ACHN (cell line): ENCODE results near the gene FHIP1B.
A peak's percentile ranks its signal among the peaks of the same experiment; 100 is the strongest.

Experiments used
- DNase-seq: peaks from one replicate; pipeline ENCODE4 v3.0.0-alpha.2; 2015
- in situ Hi-C: cut with HindIII; loops from 2 replicates; pipeline ENCODE4 v1.10.0; 2017; ENCODE audit warnings: low sequenced_read_pairs, low pct_ligation_motif_present, low pct_unique_long_range_greater_than_20kb

The FHIP1B gene

DNA sequence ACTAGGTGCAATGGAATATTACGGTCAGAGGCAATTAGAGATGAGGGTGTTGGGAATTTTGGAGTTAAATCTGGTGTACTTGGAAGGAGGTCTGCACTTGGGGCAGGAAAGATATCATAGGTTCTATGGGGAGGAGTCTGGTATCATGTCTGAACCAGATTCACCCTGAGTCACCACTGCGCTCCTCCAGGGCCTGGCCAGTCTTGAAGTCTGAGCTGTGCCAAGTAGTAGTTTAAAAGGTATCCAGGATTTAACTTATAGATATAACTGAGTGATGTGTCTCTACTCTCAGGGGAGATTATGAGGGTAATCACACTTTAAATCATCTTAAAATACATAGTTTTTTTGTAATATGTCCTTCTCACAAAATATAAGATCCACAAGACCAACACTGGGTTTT, 11.1 kb upstream of the FHIP1B start:
- in situ Hi-C loops = no loop called here
- no peak for DNase-seq

DNA sequence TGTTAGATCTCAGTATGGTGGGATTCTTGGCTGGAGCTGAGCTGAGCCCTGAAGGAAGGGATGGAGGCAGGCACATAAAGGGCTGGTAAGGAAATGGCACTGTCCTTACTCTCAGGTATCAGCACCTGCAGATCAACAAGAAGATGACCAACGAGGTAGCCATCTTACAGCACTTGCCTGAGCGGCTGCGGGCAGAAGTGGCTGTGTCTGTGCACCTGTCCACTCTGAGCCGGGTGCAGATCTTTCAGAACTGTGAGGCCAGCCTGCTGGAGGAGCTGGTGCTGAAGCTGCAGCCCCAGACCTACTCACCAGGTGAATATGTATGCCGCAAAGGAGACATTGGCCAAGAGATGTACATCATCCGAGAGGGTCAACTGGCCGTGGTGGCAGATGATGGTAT, 6.9 kb upstream of the FHIP1B start:
- no peak for DNase-seq
- in situ Hi-C loops = no loop called here

DNA sequence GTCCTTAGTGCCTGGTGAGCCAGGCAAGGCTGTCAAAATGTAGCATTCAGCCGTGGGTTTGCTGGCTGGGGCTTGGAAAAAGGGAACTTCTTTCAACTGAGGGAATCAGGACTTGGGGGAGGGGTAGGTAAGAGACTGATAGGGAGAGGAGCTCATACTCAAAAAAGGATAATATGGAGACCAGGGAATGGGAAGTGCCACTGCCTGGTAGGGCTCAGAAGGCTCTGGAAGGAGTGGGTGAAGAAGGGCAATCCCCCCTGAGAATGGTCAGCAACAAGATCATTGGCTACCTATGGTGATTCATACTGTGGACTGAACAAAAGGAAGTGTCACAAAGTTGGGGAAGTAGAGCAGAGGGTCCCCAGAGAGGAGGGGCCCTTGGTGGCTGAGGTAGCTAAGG, 6.3 kb upstream of the FHIP1B start:
- in situ Hi-C loops = no loop called here
- no peak for DNase-seq

DNA sequence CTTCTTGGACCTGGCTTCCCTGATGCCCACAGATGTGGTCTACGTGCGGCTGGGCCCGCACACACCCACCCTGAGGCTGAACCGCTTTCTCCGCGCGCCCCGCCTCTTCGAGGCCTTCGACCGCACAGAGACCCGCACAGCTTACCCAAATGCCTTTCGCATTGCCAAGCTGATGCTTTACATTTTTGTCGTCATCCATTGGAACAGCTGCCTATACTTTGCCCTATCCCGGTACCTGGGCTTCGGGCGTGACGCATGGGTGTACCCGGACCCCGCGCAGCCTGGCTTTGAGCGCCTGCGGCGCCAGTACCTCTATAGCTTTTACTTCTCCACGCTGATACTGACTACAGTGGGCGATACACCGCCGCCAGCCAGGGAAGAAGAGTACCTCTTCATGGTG, 5.7 kb upstream of the FHIP1B start:
- in situ Hi-C loops = no loop called here
- DNase-seq = no peak

DNA sequence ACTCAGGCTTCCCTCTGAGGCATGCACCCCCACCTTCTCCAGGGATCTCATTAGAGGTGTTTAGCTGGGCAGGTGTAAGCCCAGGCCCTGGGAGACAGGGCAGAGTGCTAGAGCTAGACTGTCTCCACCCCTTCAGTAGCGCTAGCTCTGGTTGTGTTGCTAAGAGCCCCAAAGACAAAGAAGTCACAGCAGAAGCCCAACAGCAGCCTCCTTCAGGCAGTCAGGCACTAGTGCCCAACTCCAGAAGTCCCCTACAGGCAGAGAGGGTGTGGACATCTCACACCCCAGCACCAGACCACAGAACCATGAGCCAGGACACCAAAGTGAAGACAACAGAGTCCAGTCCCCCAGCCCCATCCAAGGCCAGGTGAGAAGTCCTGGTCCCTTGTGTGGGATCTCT, 4.5 kb upstream of the FHIP1B start, which contains the start of gene CNGA4:
Gene CNGA4 (plus strand): TSS at position 188 of the 400 bp plus-strand sequence. CDS start 118 bp downstream, at position 306.
- in situ Hi-C loops = no loop called here
- no peak for DNase-seq

DNA sequence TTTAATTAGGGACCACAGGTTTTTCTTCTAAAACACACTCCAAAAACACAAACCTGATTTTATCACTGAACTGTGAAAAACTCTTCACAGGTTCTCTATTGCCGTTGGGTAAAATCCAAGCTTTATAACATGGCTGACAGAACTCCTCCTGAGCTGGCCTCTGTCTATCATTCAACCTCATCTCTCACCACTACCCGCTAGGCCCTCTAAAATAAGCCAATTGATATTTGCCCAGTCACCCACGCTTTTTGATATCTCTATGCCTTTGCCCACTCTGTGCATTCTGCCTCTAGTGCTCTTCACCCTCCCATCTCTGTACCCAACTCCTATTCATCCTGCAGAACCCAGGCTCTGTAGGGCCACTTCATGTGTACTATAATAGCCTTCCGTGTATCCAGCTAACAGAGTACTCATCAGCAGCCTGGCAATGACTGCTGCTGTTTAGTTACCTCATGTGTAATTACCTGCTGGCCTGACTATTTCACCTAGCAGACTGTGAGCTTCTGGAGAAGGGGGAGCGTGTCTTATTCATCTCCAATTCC, 3.4 kb upstream of the FHIP1B start:
- in situ Hi-C loops = no loop called here
- DNase-seq = no peak

DNA sequence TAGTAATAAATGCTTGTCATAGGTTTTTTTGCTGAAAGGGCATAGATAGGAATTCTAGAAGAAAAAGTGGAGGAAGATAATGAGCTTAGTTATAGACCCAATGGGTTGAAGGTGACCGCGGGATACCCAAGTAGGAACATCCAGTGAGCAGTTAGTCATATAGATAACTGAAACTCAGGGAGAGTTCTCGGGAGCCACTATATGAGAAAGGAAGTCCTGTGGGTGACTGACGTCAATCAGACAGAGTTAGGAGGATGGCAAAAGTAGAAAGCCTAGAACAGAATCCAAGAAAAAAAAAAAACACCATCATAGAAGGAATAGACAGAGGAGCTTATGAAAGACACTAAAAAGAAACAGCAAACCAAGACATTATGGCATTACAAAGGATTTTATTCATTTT, 2.8 kb upstream of the FHIP1B start:
- in situ Hi-C loops = no loop called here
- DNase-seq = no peak

DNA sequence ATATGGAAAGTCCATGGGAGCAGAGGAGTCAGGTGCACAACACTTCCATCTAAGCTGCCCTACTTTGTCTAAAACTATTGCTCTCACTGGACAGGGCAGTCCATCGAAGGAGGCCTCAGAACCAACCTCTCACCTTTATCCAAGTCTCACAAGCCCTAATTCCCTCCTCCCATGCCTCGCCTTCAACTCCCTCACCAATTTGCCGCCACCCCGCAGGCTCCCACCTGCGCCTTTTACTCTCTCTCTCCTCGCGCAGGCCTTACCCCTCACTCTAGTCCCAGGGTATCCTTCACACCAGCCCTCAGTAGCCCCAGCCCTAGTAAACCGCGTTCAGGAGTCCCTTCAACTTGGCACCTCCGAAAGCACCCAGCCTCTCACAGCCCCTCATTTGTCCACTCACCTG, 451 bp downstream of the FHIP1B start:
- in situ Hi-C loops = no loop called here
- peak; percentile 23 for DNase-seq

DNA sequence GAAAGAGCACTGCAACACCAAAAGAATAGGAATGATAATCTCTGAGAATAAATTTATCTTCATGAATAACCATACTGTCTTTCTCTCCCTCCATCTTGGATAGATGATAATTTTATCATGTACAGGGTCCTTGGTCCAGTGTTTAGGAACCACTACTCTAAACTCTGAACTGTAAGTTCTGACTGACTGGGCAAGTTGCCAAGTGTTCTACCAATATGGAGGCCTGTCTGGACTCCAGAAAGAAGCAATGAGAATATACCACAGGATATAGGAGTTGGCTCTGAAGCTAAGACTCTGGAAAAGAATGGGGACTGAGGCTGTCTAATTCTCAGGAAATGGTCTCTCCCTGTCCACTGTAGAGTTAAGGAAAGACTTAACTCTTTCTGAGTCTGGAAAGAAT, 1.5 kb downstream of the FHIP1B start:
- in situ Hi-C loops = no loop called here

DNA sequence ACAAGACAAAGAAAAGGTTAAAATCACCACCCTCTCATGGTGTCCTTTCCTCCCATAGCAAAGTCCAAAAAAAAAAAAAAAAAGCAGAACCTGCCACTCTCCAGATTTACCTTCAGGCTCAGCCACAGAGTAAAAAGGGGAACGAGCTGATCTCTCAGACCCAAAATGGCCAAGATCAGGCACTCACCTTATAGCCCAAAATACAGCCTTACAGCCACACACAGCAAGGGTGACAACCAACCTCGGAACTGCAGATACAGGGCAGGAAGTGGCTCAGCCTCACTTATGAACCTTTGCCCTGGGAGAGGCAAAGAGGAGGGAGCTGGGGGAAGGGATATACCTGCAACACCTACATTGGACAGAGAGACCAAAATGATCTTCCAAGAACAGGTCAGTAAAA, 4.5 kb downstream of the FHIP1B start:
- no peak for DNase-seq

More for the DNA sequence above, 1.5 kb downstream of the FHIP1B start:
- DNase-seq = no peak

DNA sequence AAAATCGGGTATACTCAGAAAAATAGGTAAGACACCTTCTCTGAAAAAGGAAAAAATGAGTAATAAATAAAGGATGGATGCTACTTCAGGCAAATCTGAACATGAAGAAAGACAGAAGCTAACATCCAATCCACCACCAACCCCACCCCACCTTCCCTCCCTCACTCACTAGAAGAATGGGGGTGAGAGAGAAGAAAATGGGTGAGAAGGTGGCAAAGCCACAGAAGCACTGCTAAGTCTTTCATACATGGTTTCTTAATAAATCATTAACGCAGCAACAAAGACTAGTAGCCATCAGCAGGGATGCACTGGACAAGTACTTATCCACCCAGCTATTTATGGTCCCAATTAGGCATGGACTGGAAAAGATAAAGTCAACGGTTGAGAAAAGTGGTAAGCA, 5.9 kb downstream of the FHIP1B start:
- in situ Hi-C loops = no loop called here

More for the DNA sequence above, 4.5 kb downstream of the FHIP1B start:
- in situ Hi-C loops = no loop called here

DNA sequence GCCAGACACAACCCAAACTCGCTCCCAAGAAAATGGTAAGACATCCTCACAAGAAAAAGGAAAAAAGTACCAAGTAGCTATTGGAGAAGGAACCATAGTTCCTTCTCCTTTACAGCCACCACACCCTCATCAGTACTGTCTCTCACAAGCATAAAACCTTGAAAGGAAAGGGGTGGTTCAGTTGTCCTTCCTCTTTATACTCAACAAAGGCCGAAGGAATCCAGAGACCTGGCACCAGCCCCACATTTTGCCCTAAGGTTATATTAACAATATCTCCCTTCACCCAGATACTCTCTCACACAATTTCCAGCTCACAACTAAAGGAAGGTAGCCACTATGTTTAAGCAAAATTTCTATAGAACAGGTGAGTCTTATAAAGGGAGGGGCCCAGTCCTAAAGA, 8.5 kb downstream of the FHIP1B start:
- no peak for DNase-seq
- in situ Hi-C loops = no loop called here

More for the DNA sequence above, 5.9 kb downstream of the FHIP1B start:
- no peak for DNase-seq

DNA sequence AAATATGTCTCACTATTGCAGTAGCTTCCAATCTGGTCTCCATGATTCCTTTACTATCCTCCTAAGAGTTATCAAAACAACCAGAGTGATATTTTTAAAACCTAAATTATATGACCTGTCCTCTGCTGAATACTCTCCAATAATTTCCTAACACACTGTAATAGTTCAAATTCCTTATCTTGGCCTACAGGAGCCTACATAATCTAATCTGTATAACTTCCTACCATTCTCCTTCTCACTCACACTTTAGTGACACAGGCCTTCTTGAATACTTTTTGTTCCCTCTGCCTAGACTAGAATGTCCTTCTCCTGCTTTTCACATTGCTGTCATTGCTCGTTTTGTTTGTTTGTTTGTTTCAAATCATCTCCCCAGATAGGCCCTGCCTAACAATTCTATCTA, 9.4 kb downstream of the FHIP1B start:
- no peak for DNase-seq
- in situ Hi-C loops = no loop called here

DNA sequence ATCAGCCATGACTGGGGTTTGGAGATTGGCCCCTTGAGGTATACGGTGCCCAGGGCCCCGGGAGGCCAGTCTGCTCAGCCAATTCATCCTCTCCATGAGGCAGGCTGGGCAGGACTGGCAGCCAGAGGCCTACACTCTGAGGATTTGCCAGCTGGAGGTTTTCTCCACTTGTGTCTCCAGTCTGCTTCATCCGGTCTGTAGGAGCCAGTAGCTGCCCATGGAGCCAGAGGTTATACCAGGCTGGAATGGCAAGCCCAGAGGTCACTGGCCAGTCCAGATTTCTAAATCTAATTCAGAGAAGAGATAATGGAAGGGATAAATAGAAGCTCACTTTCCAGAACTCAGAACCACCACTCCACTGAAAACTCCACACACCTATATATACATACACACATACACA, 10.0 kb downstream of the FHIP1B start:
- in situ Hi-C loops = no loop called here
- no peak for DNase-seq

DNA sequence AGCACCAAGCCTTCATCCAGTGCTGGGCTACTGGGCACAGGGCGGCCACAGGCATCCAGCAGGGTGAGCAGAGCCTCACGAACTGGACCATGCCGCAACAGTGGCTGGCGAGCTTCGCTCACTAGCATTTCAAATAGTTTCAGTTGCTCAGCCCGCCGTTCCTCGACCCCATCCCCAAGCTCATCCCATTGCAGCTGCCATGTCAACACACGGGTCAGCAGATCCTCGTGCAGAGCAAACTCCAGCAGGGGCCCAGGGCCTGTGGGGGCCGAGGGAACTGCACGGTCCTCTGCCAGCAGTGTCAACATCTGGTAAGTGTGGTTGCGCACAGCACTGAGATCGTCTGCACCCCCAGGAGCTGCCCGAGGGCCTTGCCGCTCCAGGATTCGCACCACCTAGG, 10.6 kb downstream of the FHIP1B start:
- no peak for DNase-seq
- in situ Hi-C loops = no loop called here

DNA sequence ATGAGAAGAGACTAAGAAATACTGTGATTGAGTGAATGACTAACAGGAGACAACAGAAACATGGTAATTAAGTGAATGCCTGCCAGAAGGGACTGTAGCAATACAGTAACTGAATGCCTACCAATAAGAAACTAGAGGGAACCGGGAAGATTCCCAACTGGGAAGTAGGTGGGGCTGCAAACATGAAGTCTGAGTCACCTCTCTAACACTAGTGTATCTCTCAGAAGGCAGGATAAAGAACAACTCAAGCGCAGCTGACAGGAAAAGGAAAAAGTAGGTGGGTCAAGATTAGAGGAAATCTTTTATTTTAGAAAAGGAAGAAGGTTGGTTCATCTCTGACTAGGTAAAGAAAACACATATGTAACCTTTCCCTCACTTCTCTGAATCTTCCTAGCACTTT, 15.1 kb downstream of the FHIP1B start:
- peak; percentile 74 for DNase-seq
- in situ Hi-C loops = no loop called here

DNA sequence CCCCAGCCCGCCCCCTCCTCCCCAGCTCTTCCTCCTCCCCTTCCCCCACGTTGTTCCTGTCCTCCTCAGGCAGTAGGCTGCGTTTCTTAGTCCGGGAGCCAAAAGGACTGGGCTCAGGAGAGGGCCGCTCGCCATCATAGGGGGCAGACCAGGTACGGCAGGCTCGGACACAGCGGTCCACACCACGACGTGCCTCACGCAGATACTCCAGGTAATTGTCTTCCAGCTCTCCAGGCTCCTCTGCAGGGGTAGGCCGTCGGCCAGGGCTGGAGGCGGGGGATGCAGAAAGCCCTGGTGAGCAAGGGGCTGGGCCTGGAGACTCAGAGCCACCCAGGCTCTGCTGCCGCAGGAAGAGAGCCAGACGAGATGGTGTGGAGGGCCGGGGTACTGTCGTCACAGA, 16.7 kb downstream of the FHIP1B start:
- DNase-seq = no peak
- in situ Hi-C loops = no loop called here

DNA sequence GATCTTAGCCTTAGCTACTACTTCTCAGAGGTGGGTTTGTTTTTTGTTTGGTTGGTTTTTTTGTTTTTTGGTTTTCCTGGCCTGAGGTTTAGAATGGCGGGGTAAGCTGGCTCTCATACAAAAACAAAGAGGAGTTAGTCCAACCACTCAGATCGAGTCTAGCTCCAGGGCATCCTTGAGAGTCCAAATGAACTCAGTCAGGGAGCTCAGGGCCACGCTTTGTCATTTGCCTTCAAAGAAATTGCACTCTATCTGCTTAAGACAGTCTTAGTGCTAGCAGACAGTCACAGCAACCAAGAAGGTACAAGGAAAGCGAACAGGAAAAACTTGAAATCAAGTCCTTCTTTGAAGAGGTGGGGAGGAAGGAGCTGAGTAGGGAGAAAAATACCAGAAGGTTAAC, 17.9 kb downstream of the FHIP1B start:
- DNase-seq = no peak
- in situ Hi-C loops = no loop called here

DNA sequence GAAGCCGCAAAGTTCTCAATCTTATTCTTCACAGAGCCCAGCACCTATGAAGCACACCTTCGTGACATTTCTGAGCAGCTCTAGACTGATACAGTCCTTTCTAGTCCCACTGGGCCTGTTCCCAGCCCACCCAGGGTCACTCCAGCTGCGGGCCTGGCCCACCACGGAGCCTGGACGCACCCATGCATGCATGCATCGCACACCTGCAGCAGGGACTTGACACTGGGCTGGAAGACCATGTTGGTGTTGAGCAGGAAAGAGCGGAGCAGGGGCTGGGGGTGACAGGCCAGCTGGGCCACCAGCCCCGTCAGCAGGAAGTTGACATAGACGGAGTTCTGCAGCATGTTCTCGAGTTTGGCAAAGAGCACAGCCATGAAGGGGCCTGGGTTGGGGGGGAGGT, 19.9 kb downstream of the FHIP1B start:
- in situ Hi-C loops = no loop called here

DNA sequence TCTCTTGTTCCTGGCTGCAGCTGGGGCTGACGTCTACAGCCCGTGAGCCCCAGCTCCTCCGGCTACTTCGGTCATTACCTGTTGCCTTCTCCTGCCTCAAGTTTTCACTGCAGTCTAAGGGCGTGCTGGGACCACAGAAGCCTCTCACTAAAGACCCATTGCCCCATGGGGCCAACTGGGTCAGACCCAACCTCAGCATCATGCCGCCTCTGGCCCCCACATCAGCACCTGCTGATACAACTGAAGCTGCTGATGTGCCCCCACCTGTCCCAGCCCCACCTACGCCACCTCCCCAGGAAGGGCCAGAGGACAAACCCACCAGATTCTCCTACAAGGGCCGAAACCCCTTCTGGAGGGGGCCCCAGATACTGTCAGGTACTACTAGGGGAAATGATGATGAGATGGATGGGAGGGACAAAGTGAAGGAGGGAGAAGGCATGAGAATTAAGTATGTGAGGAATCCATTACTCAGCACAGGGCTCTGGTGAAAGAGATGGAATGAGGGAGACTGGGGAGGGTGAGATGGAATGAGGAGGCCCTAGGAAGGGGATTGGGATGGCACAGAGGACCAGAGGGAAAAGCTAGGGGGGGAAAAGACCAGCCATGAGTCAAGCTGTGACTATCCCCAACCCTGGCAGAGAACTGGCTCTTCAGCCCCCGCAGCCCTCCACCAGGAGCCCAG, 24.0 kb downstream of the FHIP1B start:
- in situ Hi-C loops = no loop called here
- no peak for DNase-seq

More for the DNA sequence above, 19.9 kb downstream of the FHIP1B start:
- no peak for DNase-seq
